K562 (cell line): ENCODE data around the gene CLVS2. TPM values are rescaled to one million over a fixed set of nuclear protein-coding genes. Genes with fewer than 3 reads are reported as not detected.

Source experiments
- ATAC-seq: fragments of 200-7000 bp; cut with Tn5 transposase; 3 replicates; pipeline ENCODE4 v1.9.1; 2020; ENCODE audit warnings: moderate library complexity
- BruUV-seq: library from RNA; stranded (reverse); fragments of 400-500 nt; replicated peaks from 2 replicates; lab custom pipeline; 2021; lab: Mats Ljungman, UMichigan
- CTCF ChIA-PET: fragments of 300-600 bp; formaldehyde crosslinking; extraction: SDS; loops from one replicate; lab custom pipeline; 2021; ENCODE audit warnings: low intra/inter-chr PET ratio; lab: Yijun Ruan, JAX
- POLR2A ChIA-PET: fragments of 300-600, 350-650 bp; sonication (Branson Sonifier 250); formaldehyde crosslinking; extraction: SDS; loops from one replicate; lab custom pipeline; 2021; ENCODE audit warnings: antibody characterized with exemption, inconsistent platforms; lab: Yijun Ruan, JAX
- DNase-seq, 4 experiments: peaks; one replicate each; pipeline versions ENCODE4 v3.0.0 to v3.0.0-alpha.2; 2011 to 2018; ENCODE audit warnings: low spot score in 3 of 4, mixed read lengths in 3 of 4; ENCODE audit errors: extremely low read depth in 1 of 4
- FAIRE-seq: peaks from 2 replicates; lab custom pipeline; 2011; peaks lifted over from hg19 to GRCh38; lab: Jason Lieb, UNC
- H2AFZ ChIP-seq: 2 replicates; pipeline ENCODE4 v1.6.0; 2011; ENCODE audit warnings: low read depth, low read length, control low read depth, inconsistent platforms
- H3K27ac ChIP-seq: fragments of 200-600 bp; 3 replicates; pipeline ENCODE4 v1.8.0; 2011; ENCODE audit warnings: low read depth, mild to moderate bottlenecking, control low read depth, inconsistent platforms, low read length, moderate library complexity, mixed read lengths; ENCODE audit errors: extremely low read depth
- H3K27me3 ChIP-seq, 2 experiments: fragments of 300-600 bp in 1 of 2; 2 replicates in 1 of 2; 3 replicates in 1 of 2; pipeline versions ENCODE4 v1.6.0 to v1.8.0; 2011; ENCODE audit warnings: inconsistent platforms in 2 of 2, low read length in 2 of 2, mild to moderate bottlenecking in 1 of 2, mixed read lengths in 1 of 2, moderate library complexity in 1 of 2; ENCODE audit not compliant: control insufficient read depth in 2 of 2, insufficient read depth in 2 of 2
- H3K36me3 ChIP-seq: fragments of 300-600 bp; 3 replicates; pipeline ENCODE4 v1.8.0; 2011; ENCODE audit warnings: mild to moderate bottlenecking, low read length, inconsistent platforms; ENCODE audit not compliant: control insufficient read depth, insufficient read depth
- H3K4me1 ChIP-seq, 2 experiments: fragments of 200-600 bp in 1 of 2; replicated peaks in 1 of 2; 2 replicates in 1 of 2; 3 replicates in 1 of 2; pipeline versions ENCODE4 v1.5.1 to v1.8.0; 2011; ENCODE audit warnings: inconsistent platforms in 2 of 2, low read length in 2 of 2, mild to moderate bottlenecking in 1 of 2, mixed read lengths in 1 of 2, moderate library complexity in 1 of 2; ENCODE audit not compliant: control insufficient read depth in 2 of 2, insufficient read depth in 2 of 2
- H3K4me2 ChIP-seq: 2 replicates; pipeline ENCODE4 v1.6.1; 2011; ENCODE audit warnings: low read length, control low read depth, inconsistent platforms, mixed read lengths; ENCODE audit not compliant: insufficient read depth
- H3K4me3 ChIP-seq: fragments of 200-600 bp; sonication (generic), shearing (Covaris generic); 2 replicates; pipeline ENCODE4 v1.5.1; 2016; ENCODE audit warnings: control low read depth, inconsistent platforms
- H3K79me2 ChIP-seq: fragments of 200-600 bp; 3 replicates; pipeline ENCODE4 v1.8.0; 2011; ENCODE audit warnings: low read length, inconsistent platforms; ENCODE audit not compliant: control insufficient read depth, insufficient read depth
- H3K9ac ChIP-seq, 2 experiments: 2 replicates each; pipeline versions ENCODE4 v1.6.0 to v1.6.1; 2011; ENCODE audit warnings: low read depth in 2 of 2, low read length in 2 of 2, control low read depth in 1 of 2, inconsistent platforms in 1 of 2, mild to moderate bottlenecking in 1 of 2, mixed read lengths in 1 of 2; ENCODE audit not compliant: insufficient read depth in 1 of 2
- H3K9me1 ChIP-seq: one replicate; pipeline ENCODE4 v1.6.0; 2011; ENCODE audit warnings: inconsistent platforms, mild to moderate bottlenecking, low read length, moderate library complexity; ENCODE audit not compliant: control insufficient read depth, insufficient read depth
- H3K9me3 ChIP-seq: replicated peaks from 2 replicates; pipeline ENCODE4 v1.5.1; 2011; ENCODE audit warnings: low read depth, low read length, inconsistent platforms; ENCODE audit not compliant: control insufficient read depth, insufficient read depth
- H4K20me1 ChIP-seq: replicated peaks from 2 replicates; pipeline ENCODE4 v1.6.1; 2011; ENCODE audit warnings: low read length, inconsistent platforms, mixed read lengths; ENCODE audit not compliant: control insufficient read depth, insufficient read depth
- ARHGAP35 ChIP-seq: fragments of 450-650 bp; IDR thresholded peaks from 2 replicates; pipeline ENCODE4 v1.6.1; 2018; ENCODE audit not compliant: partially characterized antibody
- CREM ChIP-seq: IDR thresholded peaks from 2 replicates; pipeline ENCODE4 v1.6.1; 2014; ENCODE audit warnings: antibody characterized with exemption, low read depth
- ETV5 ChIP-seq: sonication (generic); formaldehyde crosslinking; IDR thresholded peaks from 2 replicates; pipeline ENCODE4 v1.4.0; 2020; ENCODE audit warnings: low read depth, mild to moderate bottlenecking, missing genetic modification reagents
- HNRNPK ChIP-seq: fragments of 200-400 bp; formaldehyde crosslinking; IDR thresholded peaks from one replicate; pipeline ENCODE4 v1.6.1; 2018; ENCODE audit warnings: mild to moderate bottlenecking, low read depth, low read length; ENCODE audit not compliant: poor library complexity, severe bottlenecking
- NCOA4 ChIP-seq: fragments of 450-650 bp; IDR thresholded peaks from 2 replicates; pipeline ENCODE4 v1.6.1; 2018; ENCODE audit warnings: mild to moderate bottlenecking; ENCODE audit not compliant: partially characterized antibody
- ZNF124 ChIP-seq: sonication (generic); formaldehyde crosslinking; IDR thresholded peaks from 2 replicates; pipeline ENCODE4 v1.8.1; 2022; ENCODE audit warnings: missing genetic modification reagents
- ZNF184 ChIP-seq: sonication (generic); formaldehyde crosslinking; IDR thresholded peaks from 2 replicates; pipeline ENCODE4 v1.5.0; 2020; ENCODE audit warnings: missing genetic modification reagents
- WGBS: fragments of 100-300 bp; shearing (Covaris generic); methylation state at CpG from one replicate; pipeline ENCODE4 v1.1.6; 2016; ENCODE audit warnings: low coverage, mixed read lengths; ENCODE audit not compliant: insufficient coverage; ENCODE audit errors: missing lambda C conversion rate; 5-methylcytosine and 5-hydroxymethylcytosine counted together
- in situ Hi-C: fragments of 300-500 bp; cut with MboI; formaldehyde crosslinking; loops from 4 replicates; pipeline ENCODE4 v1.15.0; 2018; ENCODE audit warnings: inconsistent platforms, mixed read lengths
- intact Hi-C: fragments of 100-400 bp; cut with micrococcal nuclease; formaldehyde crosslinking; loops from 2 replicates; pipeline ENCODE4 v1.14.2; 2022
- polyA plus RNA-seq, 8 experiments: library from polyadenylated mRNA; depleted of rRNA in 4 of 8; stranded (reverse) in 5 of 8; unstranded in 3 of 8; fragments of >200 nt; fragmentation: Nextera tagmentation in 2 of 8; fragmentation: Illumina TruSeq in 1 of 8; extraction: Ambion mirVana in 2 of 8; extraction: Trizol in 1 of 8; gene quantifications; 2 replicates each; pipeline versions ENCODE4 v1.2.1 to v1.2.3, GENCODE V29; 2011 to 2014; ENCODE audit warnings: inconsistent platforms in 1 of 8, missing spikeins in 1 of 8
- total RNA-seq, 7 experiments: library from RNA; depleted of rRNA in 6 of 7; stranded (reverse); fragments of >200 nt in 6 of 7; fragmentation: Illumina TruSeq in 2 of 7; extraction: Trizol in 2 of 7; gene quantifications; 2 replicates each; pipeline versions ENCODE4 v1.2.1 to v1.2.3, GENCODE V29; 2011 to 2021; ENCODE audit warnings: low replicate concordance in 1 of 7
- TF ChIP-seq, protein P1 (sequence below): fragments of 450-650 bp; IDR thresholded peaks from 2 replicates; pipeline ENCODE4 v1.6.1; 2016; ENCODE audit warnings: low read depth, mild to moderate bottlenecking, moderate library complexity
- TF ChIP-seq, protein P2 (sequence below): fragments of 250-450 bp; sonication (Bioruptor Pico); IDR thresholded peaks from 2 replicates; pipeline ENCODE4 v1.4.0; 2020; ENCODE audit warnings: mild to moderate bottlenecking, moderate library complexity
- TF ChIP-seq, protein P3 (sequence below): fragments of 200-800 bp; sonication (Bioruptor generic); IDR thresholded peaks from 2 replicates; pipeline ENCODE4 v1.6.1; 2017; ENCODE audit warnings: missing genetic modification characterization, missing compliant biosample characterization

The CLVS2 gene
- total and polyA plus RNA-seq, 9 of the 15 experiments (the other 6 are each of a cell fraction or from before 2014, with no cell fraction given) = 0.01 to 0.36 (median 0.03) TPM; not detected in 3

DNA sequence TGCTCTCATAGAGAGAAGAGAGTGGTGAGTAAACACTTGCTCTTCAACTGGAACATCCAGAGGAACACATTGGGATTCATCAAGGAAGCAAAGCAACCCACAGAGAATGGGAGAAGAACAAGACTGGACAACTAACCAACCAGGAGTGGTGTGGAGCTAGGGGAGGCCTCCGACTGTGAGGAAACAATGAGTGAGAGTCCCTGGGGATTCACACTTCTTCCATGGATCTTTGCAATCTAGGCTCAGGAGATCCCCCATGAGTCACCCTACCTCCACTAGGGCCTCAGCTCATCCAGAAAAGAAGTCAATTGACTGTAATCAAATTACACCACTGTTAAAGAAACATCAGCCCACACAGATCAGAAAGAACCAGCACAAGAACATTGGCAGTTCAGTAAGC lies 42.3 kb upstream of the CLVS2 start:
- Histone ChIP-seq H2AFZ (no peak overlapping the region), H3K27me3 (no peaks in the 10 kb centered on the region), H3K79me2 (no peaks in the 10 kb centered on the region), H3K4me1 (no peaks in the 10 kb centered on the region), H3K4me3 (no peak overlapping the region), H3K36me3 (no peaks in the 10 kb centered on the region), H3K9me1 (no peaks in the 10 kb centered on the region), H3K9me3 (no peaks in the 10 kb centered on the region; the same call in 1 of the 2 replicates), H3K27ac (no peak overlapping the region), H3K4me2 (no peak overlapping the region), H4K20me1 (no peaks in the 10 kb centered on the region), H3K9ac (no peak overlapping the region)
- POLR2A ChIA-PET = no interaction called here
- 0% methylated on average over 1 of the region's 1 CpG for WGBS
- TF ChIP-seq ARHGAP35 (no peak), ZNF184 (no peak), ETV5 (CRISPR knock-in tag) (no peak), ZNF124 (CRISPR knock-in tag) (no peak), CREM (no peak), NCOA4 (no peak), HNRNPK (no peak)
- TF ChIP-seq, protein P1, sequence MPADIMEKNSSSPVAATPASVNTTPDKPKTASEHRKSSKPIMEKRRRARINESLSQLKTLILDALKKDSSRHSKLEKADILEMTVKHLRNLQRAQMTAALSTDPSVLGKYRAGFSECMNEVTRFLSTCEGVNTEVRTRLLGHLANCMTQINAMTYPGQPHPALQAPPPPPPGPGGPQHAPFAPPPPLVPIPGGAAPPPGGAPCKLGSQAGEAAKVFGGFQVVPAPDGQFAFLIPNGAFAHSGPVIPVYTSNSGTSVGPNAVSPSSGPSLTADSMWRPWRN = no peak
- TF ChIP-seq, protein P2, sequence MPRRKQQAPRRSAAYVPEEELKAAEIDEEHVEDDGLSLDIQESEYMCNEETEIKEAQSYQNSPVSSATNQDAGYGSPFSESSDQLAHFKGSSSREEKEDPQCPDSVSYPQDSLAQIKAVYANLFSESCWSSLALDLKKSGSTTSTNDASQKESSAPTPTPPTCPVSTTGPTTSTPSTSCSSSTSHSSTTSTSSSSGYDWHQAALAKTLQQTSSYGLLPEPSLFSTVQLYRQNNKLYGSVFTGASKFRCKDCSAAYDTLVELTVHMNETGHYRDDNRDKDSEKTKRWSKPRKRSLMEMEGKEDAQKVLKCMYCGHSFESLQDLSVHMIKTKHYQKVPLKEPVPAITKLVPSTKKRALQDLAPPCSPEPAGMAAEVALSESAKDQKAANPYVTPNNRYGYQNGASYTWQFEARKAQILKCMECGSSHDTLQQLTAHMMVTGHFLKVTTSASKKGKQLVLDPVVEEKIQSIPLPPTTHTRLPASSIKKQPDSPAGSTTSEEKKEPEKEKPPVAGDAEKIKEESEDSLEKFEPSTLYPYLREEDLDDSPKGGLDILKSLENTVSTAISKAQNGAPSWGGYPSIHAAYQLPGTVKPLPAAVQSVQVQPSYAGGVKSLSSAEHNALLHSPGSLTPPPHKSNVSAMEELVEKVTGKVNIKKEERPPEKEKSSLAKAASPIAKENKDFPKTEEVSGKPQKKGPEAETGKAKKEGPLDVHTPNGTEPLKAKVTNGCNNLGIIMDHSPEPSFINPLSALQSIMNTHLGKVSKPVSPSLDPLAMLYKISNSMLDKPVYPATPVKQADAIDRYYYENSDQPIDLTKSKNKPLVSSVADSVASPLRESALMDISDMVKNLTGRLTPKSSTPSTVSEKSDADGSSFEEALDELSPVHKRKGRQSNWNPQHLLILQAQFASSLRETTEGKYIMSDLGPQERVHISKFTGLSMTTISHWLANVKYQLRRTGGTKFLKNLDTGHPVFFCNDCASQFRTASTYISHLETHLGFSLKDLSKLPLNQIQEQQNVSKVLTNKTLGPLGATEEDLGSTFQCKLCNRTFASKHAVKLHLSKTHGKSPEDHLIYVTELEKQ (CRISPR knock-in tag) = no peak
- TF ChIP-seq, protein P3, sequence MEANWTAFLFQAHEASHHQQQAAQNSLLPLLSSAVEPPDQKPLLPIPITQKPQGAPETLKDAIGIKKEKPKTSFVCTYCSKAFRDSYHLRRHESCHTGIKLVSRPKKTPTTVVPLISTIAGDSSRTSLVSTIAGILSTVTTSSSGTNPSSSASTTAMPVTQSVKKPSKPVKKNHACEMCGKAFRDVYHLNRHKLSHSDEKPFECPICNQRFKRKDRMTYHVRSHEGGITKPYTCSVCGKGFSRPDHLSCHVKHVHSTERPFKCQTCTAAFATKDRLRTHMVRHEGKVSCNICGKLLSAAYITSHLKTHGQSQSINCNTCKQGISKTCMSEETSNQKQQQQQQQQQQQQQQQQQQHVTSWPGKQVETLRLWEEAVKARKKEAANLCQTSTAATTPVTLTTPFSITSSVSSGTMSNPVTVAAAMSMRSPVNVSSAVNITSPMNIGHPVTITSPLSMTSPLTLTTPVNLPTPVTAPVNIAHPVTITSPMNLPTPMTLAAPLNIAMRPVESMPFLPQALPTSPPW (CRISPR knock-in tag) = no peak
- intact Hi-C loops (no loop called here), in situ Hi-C loops (no loop called here)
- CTCF ChIA-PET = no interaction called here
- BruUV-seq = no TSS peak
- ATAC-seq (no peak), DNase-seq (no peak), FAIRE-seq (no peak)
